ENCODE results near the gene GPR179. TPM values are rescaled to one million over a fixed set of nuclear protein-coding genes. Genes with fewer than 3 reads are reported as not detected.

GPR179 gene
- polyA plus RNA-seq, 1 donor from 2014 or later: not detected

Other genes starting within 250 kb of the GPR179 start
- not detected in 2 replicates for gene TBC1D3E, start 216.0 kb downstream of the GPR179 start, polyA plus RNA-seq
- 0.24 TPM in 1 of 2 replicates, not detected in the other for gene TBC1D3, start 151.4 kb downstream of the GPR179 start, polyA plus RNA-seq
- gene MRPL45, start 46.8 kb downstream of the GPR179 start, polyA plus RNA-seq: 27.5 and 31.7 TPM in 2 replicates
- 23.7 and 28.6 TPM in 2 replicates for gene SOCS7, start 7.9 kb upstream of the GPR179 start, polyA plus RNA-seq
- 1.6 and 2.1 TPM in 2 replicates for gene ARHGAP23, start 84.5 kb upstream of the GPR179 start, polyA plus RNA-seq